Putamen (tissue), 1 donor: ENCODE data around the gene SPP2.

ENCODE experiments used
- DNase-seq: peaks from one replicate; pipeline ENCODE4 v3.0.0-alpha.2; 2016; ENCODE audit warnings: low spot score

SPP2 gene

GRCh38 chr2:234050455-234051135, at the start of gene SPP2:
SPP2 (plus strand) TSS chr2:234050702; CDS start chr2:234050787, 85 bp downstream.
- no peak for DNase-seq

GRCh38 chr2:234001380-234002160, 48.9 kb upstream of the SPP2 start:
- DNase-seq = no peak

- no peak for DNase-seq
Measured at GRCh38 chr2:234002281-234002680, 48.2 kb upstream of the SPP2 start.

- no peak for DNase-seq
Measured at GRCh38 chr2:234003972-234004617, 46.4 kb upstream of the SPP2 start.

GRCh38 chr2:234005126-234005525, 45.4 kb upstream of the SPP2 start:
- no peak for DNase-seq

DNA sequence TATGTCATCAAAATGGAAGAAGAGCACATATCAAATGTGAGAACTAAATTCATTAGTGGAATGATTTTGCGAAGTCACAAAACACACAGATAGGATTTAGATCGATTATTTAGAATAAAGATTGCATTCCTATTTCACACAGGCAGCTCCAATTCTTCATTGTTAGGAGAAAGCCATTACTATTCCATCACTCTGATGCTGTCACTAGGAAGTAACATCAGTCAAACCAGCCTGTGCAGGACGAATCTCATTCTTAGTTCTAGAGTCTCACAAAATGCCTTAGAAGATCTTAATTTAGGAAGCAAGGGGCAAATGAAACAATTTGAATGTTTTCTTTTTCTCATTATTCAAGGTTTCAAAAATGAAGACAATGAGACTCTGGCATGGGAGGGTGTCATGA, 44.0 kb upstream of the SPP2 start:
- DNase-seq = no peak

- no peak for DNase-seq
Measured at GRCh38 chr2:234014427-234014826, 36.1 kb upstream of the SPP2 start.

DNA sequence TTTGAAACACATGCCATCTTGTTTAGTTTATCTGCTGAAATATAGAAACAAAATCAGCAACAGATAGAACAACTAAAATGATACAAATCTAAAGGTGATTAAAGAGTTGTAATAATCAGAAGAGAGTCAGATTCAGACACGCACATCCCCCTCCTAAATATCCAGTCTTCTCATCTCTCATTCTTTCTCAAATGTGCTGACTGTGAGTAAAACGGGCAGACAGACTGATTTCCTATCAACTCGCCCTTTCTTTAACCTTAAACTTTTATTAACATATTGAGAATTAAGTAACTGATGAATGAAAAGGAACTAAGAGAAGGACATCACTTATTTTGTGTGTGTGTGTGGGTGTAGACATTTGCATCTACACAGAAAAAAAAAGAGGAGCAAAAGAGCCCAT, 34.6 kb upstream of the SPP2 start:
- no peak for DNase-seq

DNA sequence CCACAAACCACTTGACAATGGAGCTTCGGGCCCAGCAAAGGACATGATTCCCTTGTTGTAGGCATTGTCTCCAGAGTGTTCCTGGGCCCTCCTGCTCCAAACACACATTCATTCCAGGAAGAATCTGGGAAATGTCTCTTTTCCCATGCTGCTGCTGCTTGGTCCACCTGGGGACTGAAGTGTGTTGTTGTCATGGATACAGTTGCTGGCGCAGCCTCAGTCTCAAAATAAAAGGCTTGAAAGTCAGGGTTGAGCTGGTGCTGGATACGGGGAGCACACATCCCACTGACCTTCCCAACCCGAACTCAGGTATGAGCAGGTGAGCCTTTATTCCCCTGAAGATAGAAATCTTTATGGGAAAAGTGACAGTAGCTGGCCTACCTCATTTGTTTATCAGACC, 30.6 kb upstream of the SPP2 start:
- DNase-seq = no peak

- DNase-seq = no peak
Measured at GRCh38 chr2:234020332-234020731, 30.2 kb upstream of the SPP2 start.

- DNase-seq = no peak
Measured at GRCh38 chr2:234022424-234022823, 28.1 kb upstream of the SPP2 start.

DNA sequence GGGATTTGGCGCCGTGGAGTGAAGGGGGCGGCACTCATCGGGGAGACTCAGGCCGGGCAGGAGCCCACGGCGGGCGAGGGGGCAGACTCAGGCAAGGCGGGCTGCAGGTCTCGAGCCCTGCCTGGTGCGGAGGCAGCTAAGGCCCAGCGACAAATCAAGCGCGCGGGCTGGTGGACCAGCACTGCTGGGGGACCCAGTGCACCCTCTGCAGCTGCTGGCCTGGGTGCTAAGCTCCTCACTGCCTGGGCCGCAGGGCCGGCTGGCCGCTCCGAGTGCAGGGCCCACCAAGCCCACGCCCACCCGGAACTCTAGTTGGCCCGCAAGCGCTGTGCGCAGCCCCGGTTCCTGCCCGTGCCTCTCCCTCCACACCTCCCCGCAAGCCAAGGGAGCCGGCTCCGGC, 26.2 kb upstream of the SPP2 start:
- DNase-seq = no peak

- DNase-seq = no peak
Measured at GRCh38 chr2:234025466-234025865, 25.0 kb upstream of the SPP2 start.

GRCh38 chr2:234025891-234026401, 24.6 kb upstream of the SPP2 start:
- DNase-seq = no peak

DNA sequence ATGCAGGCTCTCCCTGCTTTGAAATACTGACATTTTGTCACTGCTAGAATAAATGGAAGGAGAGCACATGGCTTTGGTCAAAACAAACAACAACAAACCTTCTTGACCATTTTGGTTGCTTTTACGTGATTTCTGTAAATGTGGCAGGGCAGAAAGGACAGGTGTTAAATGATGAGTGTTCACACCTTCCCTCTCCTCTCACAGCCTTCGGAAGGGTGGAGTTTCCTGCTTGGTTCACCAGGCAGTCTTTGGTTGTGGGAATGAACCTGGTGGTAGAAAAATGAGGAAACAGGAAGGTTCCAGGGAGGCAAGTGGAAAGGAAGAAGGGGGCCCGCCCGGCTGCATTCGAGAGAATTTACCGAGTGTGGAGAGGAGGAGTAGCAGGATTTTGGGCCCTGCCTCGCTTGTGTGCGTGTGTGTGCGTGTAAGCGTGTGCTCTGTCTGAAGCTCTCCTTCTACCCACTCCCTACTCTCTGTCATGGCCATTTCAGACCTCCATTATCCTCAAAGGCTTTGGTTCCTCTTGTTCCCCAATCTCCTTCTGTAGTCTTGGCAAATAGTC, 23.7 kb upstream of the SPP2 start:
- DNase-seq = no peak

DNA sequence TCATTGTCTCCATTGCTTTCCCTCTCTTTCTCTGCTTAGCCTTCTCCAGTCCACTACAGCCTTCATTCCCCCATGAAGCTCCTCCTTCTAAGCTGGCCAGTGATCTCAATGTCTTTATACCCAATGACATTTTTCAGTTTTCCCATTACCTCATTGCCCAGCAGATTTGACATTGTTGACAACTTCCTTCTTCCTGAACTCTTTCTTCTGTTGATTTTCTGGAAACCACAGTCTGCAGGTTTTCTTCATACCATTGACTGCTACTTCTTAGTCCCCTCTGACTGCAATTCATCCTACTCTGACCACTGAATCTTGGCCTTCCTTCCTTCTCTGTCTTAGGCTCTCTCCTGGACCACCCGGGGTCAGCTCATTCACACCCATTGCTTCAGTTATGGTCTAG, 22.9 kb upstream of the SPP2 start:
- no peak for DNase-seq

DNA sequence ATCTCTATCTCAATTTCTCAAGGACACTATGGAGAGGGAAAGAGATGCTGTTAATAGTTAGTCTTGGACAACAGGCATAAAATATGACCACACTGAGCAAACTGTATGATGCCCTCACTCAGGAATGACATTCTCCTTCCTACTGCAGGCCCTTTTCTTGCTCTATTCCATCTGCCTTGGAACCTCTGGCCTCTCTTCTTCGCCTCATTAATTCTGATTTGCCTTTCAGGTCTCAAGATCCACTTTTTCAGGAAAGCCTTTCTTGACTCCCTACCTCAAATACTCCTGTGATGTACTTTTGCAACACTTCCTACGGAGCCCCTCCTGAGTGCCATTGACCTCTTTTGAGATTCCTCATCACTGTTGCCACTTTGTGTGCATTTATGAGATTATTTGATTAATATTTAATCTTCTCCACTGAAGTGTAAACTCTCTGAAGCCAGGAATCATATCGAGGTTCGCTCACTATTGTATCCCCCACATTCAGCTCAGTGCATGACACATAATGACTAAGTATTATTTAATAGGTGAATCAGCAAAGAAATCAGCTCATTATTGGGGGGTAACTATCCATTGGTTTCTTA, 21.3 kb upstream of the SPP2 start:
- DNase-seq = no peak

GRCh38 chr2:234031207-234031606, 19.3 kb upstream of the SPP2 start:
- DNase-seq = no peak

- DNase-seq = no peak
Measured at GRCh38 chr2:234032279-234032856, 18.1 kb upstream of the SPP2 start.

GRCh38 chr2:234033174-234033573, 17.3 kb upstream of the SPP2 start:
- no peak for DNase-seq

GRCh38 chr2:234033885-234034284, 16.6 kb upstream of the SPP2 start:
- DNase-seq = no peak
